GM18519 (cell line): Measurements from ENCODE around the gene ZNF618.

Experiments used
- ATAC-seq: cut with Tn5 transposase; IDR thresholded peaks from one replicate; pipeline ENCODE4 v1.9.1; 2021; ENCODE audit warnings: mild to moderate bottlenecking, moderate library complexity; ENCODE audit not compliant: unreplicated experiment, low FRiP score

Gene ZNF618

GRCh38 chr9:113882636-113883164 is 6.6 kb downstream of the ZNF618 start:
- no peak for ATAC-seq

GRCh38 chr9:113885183-113886025 is 9.3 kb downstream of the ZNF618 start:
- ATAC-seq: no peak

GRCh38 chr9:113886026-113886369 is 9.9 kb downstream of the ZNF618 start:
- ATAC-seq: no peak

GRCh38 chr9:113886466-113886865 is 10.4 kb downstream of the ZNF618 start:
- ATAC-seq: no peak

GRCh38 chr9:113886933-113887332 is 10.8 kb downstream of the ZNF618 start:
- ATAC-seq: no peak

GRCh38 chr9:113887436-113887835 is 11.3 kb downstream of the ZNF618 start:
- ATAC-seq: no peak

- no peak for ATAC-seq
Measured at GRCh38 chr9:113888336-113888735, 12.2 kb downstream of the ZNF618 start.

- ATAC-seq: no peak
Measured at GRCh38 chr9:113888976-113889375, 12.9 kb downstream of the ZNF618 start.

- ATAC-seq: no peak
Measured at GRCh38 chr9:113890704-113891103, 14.6 kb downstream of the ZNF618 start.

GRCh38 chr9:113892861-113893491 is 16.9 kb downstream of the ZNF618 start:
- no peak for ATAC-seq

- ATAC-seq: no peak
Measured at GRCh38 chr9:113894166-113894565, 18.1 kb downstream of the ZNF618 start.

- ATAC-seq: no peak
Measured at GRCh38 chr9:113895526-113895925, 19.4 kb downstream of the ZNF618 start.

GRCh38 chr9:113896713-113897112 is 20.6 kb downstream of the ZNF618 start:
- ATAC-seq: no peak

GRCh38 chr9:113898151-113898550 is 22.0 kb downstream of the ZNF618 start:
- no peak for ATAC-seq

- no peak for ATAC-seq
Measured at GRCh38 chr9:113898596-113898995, 22.5 kb downstream of the ZNF618 start.

GRCh38 chr9:113899205-113899604 is 23.1 kb downstream of the ZNF618 start:
- ATAC-seq: no peak

- ATAC-seq: no peak
Measured at GRCh38 chr9:113901221-113901688, 25.1 kb downstream of the ZNF618 start.

GRCh38 chr9:113903514-113904077 is 27.5 kb downstream of the ZNF618 start:
- no peak for ATAC-seq

- ATAC-seq: no peak
Measured at GRCh38 chr9:113906411-113907110, 30.5 kb downstream of the ZNF618 start.

- ATAC-seq: no peak
Measured at GRCh38 chr9:113907282-113907681, 31.2 kb downstream of the ZNF618 start.

GRCh38 chr9:113909421-113909820 is 33.3 kb downstream of the ZNF618 start:
- no peak for ATAC-seq
